NAMALWA (cell line): ENCODE measurements around the gene FAM13A.
"Not testable (repeated sequence)": the region's sequence is repeated elsewhere in the genome, so short reads cannot be mapped to it uniquely, and the experiment has no call there.

ENCODE experiments used
- DNase-seq: peaks from one replicate; pipeline ENCODE4 v3.0.0-alpha.2; 2015; ENCODE audit warnings: low spot score

The FAM13A gene

GRCh38 chr4:88958080-88958479 is 98.9 kb downstream of the FAM13A start:
- no peak for DNase-seq

- no peak for DNase-seq
Observed at GRCh38 chr4:88957570-88957969, 99.4 kb downstream of the FAM13A start.

- DNase-seq, result no peak
Observed at GRCh38 chr4:88955580-88956380, 101.2 kb downstream of the FAM13A start.

GRCh38 chr4:88953400-88953799 is 103.6 kb downstream of the FAM13A start:
- peak; percentile 33 for DNase-seq

- no peak for DNase-seq
Observed at GRCh38 chr4:88952081-88952480, 104.9 kb downstream of the FAM13A start.

- DNase-seq, result no peak
Observed at GRCh38 chr4:88949605-88950004, 107.4 kb downstream of the FAM13A start.

- DNase-seq, result no peak
Observed at GRCh38 chr4:88940506-88940905, 116.5 kb downstream of the FAM13A start.

GRCh38 chr4:88939697-88940096 is 117.3 kb downstream of the FAM13A start:
- no peak for DNase-seq

- DNase-seq, result no peak
Observed at GRCh38 chr4:88938138-88938537, 118.8 kb downstream of the FAM13A start.

GRCh38 chr4:88937081-88937480 is 119.9 kb downstream of the FAM13A start:
- no peak for DNase-seq

- no peak for DNase-seq
Observed at GRCh38 chr4:88933414-88934160, 123.4 kb downstream of the FAM13A start.

- DNase-seq, result no peak
Observed at GRCh38 chr4:88928852-88929251, 128.1 kb downstream of the FAM13A start.

GRCh38 chr4:88927420-88927819 is 129.6 kb downstream of the FAM13A start:
- no peak for DNase-seq

- DNase-seq, result no peak
Observed at GRCh38 chr4:88919056-88919455, 137.9 kb downstream of the FAM13A start.

GRCh38 chr4:88913181-88913580 is 143.8 kb downstream of the FAM13A start:
- not testable (repeated sequence) for DNase-seq

GRCh38 chr4:88911246-88912212 is 145.5 kb downstream of the FAM13A start:
- DNase-seq, result no peak

- no peak for DNase-seq
Observed at GRCh38 chr4:88910101-88910500, 146.9 kb downstream of the FAM13A start.

GRCh38 chr4:88908521-88908920 is 148.5 kb downstream of the FAM13A start:
- DNase-seq, result no peak

GRCh38 chr4:88908003-88908402 is 149.0 kb downstream of the FAM13A start:
- no peak for DNase-seq

GRCh38 chr4:88907478-88907877 is 149.5 kb downstream of the FAM13A start:
- DNase-seq, result no peak

GRCh38 chr4:88904240-88904639 is 152.7 kb downstream of the FAM13A start:
- DNase-seq, result not testable (repeated sequence)

- DNase-seq, result no peak
Observed at GRCh38 chr4:88900432-88900831, 156.6 kb downstream of the FAM13A start.
